Neural cell (in vitro differentiated cells): ENCODE measurements around the gene TMEM59.

ENCODE experiments used
- CTCF ChIP-seq: fragments of 450-650 bp; IDR thresholded peaks from 2 replicates; pipeline ENCODE4 v1.5.1; 2014; ENCODE audit warnings: antibody characterized with exemption, mild to moderate bottlenecking, moderate library complexity; ENCODE audit not compliant: poor library complexity, severe bottlenecking
- EZH2 ChIP-seq: fragments of 200-600, 300-800 bp; shearing (Covaris generic), sonication (generic); IDR thresholded peaks from 2 replicates; pipeline ENCODE4 v1.6.1; 2014; ENCODE audit warnings: antibody characterized with exemption, low read length, borderline replicate concordance, mild to moderate bottlenecking; ENCODE audit not compliant: insufficient read depth, poor library complexity, severe bottlenecking
- MXI1 ChIP-seq: fragments of 450-650 bp; conservative IDR thresholded peaks from 2 replicates; pipeline ENCODE4 v1.6.1; 2014; ENCODE audit warnings: antibody characterized with exemption, mild to moderate bottlenecking; ENCODE audit not compliant: poor library complexity, severe bottlenecking
- POLR2AphosphoS5 ChIP-seq: IDR thresholded peaks from 2 replicates; pipeline ENCODE4 v1.6.1; 2012
- RAD21 ChIP-seq: fragments of 450-650 bp; conservative IDR thresholded peaks from 2 replicates; pipeline ENCODE4 v1.6.1; 2014; ENCODE audit warnings: antibody characterized with exemption, mild to moderate bottlenecking, moderate library complexity
- REST ChIP-seq: IDR thresholded peaks from 2 replicates; pipeline ENCODE4 v1.6.1; 2012; ENCODE audit warnings: borderline replicate concordance

- TF ChIP-seq CTCF (no peak), POLR2AphosphoS5 (no peak), MXI1 (no peak), REST (no peak), EZH2 (no peak), RAD21 (no peak)
Measured at GRCh38 chr1:54053745-54054437, 887 bp upstream of the TMEM59 start.
